SK-N-SH (cell line): ENCODE measurements around the gene CDC42BPG. TPM values are rescaled to one million over a fixed set of nuclear protein-coding genes. Genes with fewer than 3 reads are reported as not detected.

Experiments used
- CTCF ChIA-PET: fragments of 300-600, 350-600 bp; formaldehyde crosslinking; extraction: SDS; loops from one replicate; lab custom pipeline; 2021; lab: Yijun Ruan, JAX
- POLR2A ChIA-PET: fragments of 350-600 bp; sonication (Branson Sonifier 250); formaldehyde crosslinking; extraction: SDS; loops from one replicate; lab custom pipeline; 2020; ENCODE audit warnings: antibody characterized with exemption, inconsistent platforms; lab: Yijun Ruan, JAX
- DNase-seq: peaks from one replicate; pipeline ENCODE4 v3.0.0; 2012
- H2AFZ ChIP-seq: fragments of 200-600 bp; sonication (generic); 2 replicates; pipeline ENCODE4 v1.8.1; 2016; ENCODE audit warnings: antibody characterized with exemption, mild to moderate bottlenecking, low read depth
- H3F3A ChIP-seq: fragments of 200-600 bp; sonication (generic); replicated peaks from 2 replicates; pipeline ENCODE3; 2016; ENCODE audit warnings: antibody characterized with exemption, mild to moderate bottlenecking; ENCODE audit not compliant: insufficient read depth
- H3K27ac ChIP-seq, 2 experiments: fragments of 200-500 bp in 1 of 2; fragments of 200-600 bp in 1 of 2; sonication (Bioruptor generic) in 1 of 2; sonication (generic), shearing (Covaris generic) in 1 of 2; 2 replicates each; pipeline versions ENCODE4 v1.5.1 to v1.6.1; 2014 to 2016; ENCODE audit warnings: low read depth in 2 of 2, inconsistent platforms in 1 of 2, low read length in 1 of 2, mild to moderate bottlenecking in 1 of 2, mixed read lengths in 1 of 2
- H3K27me3 ChIP-seq: fragments of 200-600 bp; sonication (generic), shearing (Covaris generic); 2 replicates; pipeline ENCODE4 v1.6.1; 2016; ENCODE audit warnings: mixed run types; ENCODE audit not compliant: insufficient read depth
- H3K36me3 ChIP-seq, 2 experiments: fragments of 200-500 bp in 1 of 2; fragments of 200-600 bp in 1 of 2; sonication (Bioruptor generic) in 1 of 2; sonication (generic) in 1 of 2; replicated peaks in 1 of 2; 2 replicates each; pipeline versions ENCODE3 to v1.5.1; 2014 to 2016; ENCODE audit warnings: low read length in 1 of 2, mild to moderate bottlenecking in 1 of 2; ENCODE audit not compliant: insufficient read depth in 2 of 2, control insufficient read depth in 1 of 2
- H3K4me1 ChIP-seq, 2 experiments: fragments of 200-500 bp in 1 of 2; fragments of 200-600 bp in 1 of 2; sonication (Bioruptor generic) in 1 of 2; sonication (generic), shearing (Covaris generic) in 1 of 2; 2 replicates each; pipeline versions ENCODE4 v1.5.1 to v1.6.1; 2014 to 2016; ENCODE audit warnings: low read depth in 1 of 2, low read length in 1 of 2, mixed run types in 1 of 2; ENCODE audit not compliant: insufficient read depth in 2 of 2, control insufficient read depth in 1 of 2
- H3K4me2 ChIP-seq: fragments of 200-600 bp; sonication (generic), shearing (Covaris generic); 2 replicates; pipeline ENCODE4 v1.6.1; 2017; ENCODE audit warnings: mixed run types
- H3K4me3 ChIP-seq, 2 experiments: fragments of 200-500 bp in 1 of 2; fragments of 200-600 bp in 1 of 2; sonication (Bioruptor generic) in 1 of 2; sonication (generic), shearing (Covaris generic) in 1 of 2; 2 replicates each; pipeline versions ENCODE4 v1.5.1 to v1.8.1; 2014 to 2016; ENCODE audit warnings: low read depth in 2 of 2, inconsistent platforms in 1 of 2, low read length in 1 of 2, mild to moderate bottlenecking in 1 of 2, mixed read lengths in 1 of 2, moderate library complexity in 1 of 2
- H3K79me2 ChIP-seq: fragments of 200-600 bp; sonication (generic); 2 replicates; pipeline ENCODE4 v1.8.1; 2017; ENCODE audit warnings: mild to moderate bottlenecking; ENCODE audit not compliant: insufficient read depth
- H3K9ac ChIP-seq: fragments of 200-600 bp; sonication (generic); 2 replicates; pipeline ENCODE4 v1.6.1; 2017; ENCODE audit warnings: mixed run types
- H3K9me2 ChIP-seq: fragments of 200-600 bp; sonication (generic); 2 replicates; pipeline ENCODE4 v1.6.1; 2017; ENCODE audit warnings: mixed run types
- H3K9me3 ChIP-seq: fragments of 200-600 bp; sonication (generic); 2 replicates; pipeline ENCODE4 v1.6.1; 2017; ENCODE audit warnings: mixed run types, mild to moderate bottlenecking, moderate library complexity
- H4K20me1 ChIP-seq: fragments of 200-600 bp; sonication (generic); 2 replicates; pipeline ENCODE4 v1.6.1; 2017; ENCODE audit warnings: mild to moderate bottlenecking, mixed run types; ENCODE audit not compliant: insufficient read depth
- CHD2 ChIP-seq: fragments of 150-350 bp; IDR thresholded peaks from 2 replicates; pipeline ENCODE4 v1.6.1; 2018; ENCODE audit warnings: low read length; ENCODE audit not compliant: partially characterized antibody
- CTCF ChIP-seq: fragments of 200-600 bp; sonication (generic); IDR thresholded peaks from 2 replicates; pipeline ENCODE4 v1.6.1; 2017; ENCODE audit warnings: antibody characterized with exemption, mild to moderate bottlenecking, moderate library complexity
- ELF1 ChIP-seq: IDR thresholded peaks from 2 replicates; pipeline ENCODE4 v1.4.0; 2012
- EP300 ChIP-seq, 2 experiments: IDR thresholded peaks; 2 replicates each; pipeline versions ENCODE4 v1.4.0 to v1.6.1; 2012; ENCODE audit warnings: borderline replicate concordance in 1 of 2, low read depth in 1 of 2, low read length in 1 of 2
- FOSL2 ChIP-seq: IDR thresholded peaks from 2 replicates; pipeline ENCODE4 v1.4.0; 2012; ENCODE audit warnings: low read depth, mild to moderate bottlenecking, moderate library complexity, borderline replicate concordance
- FOXJ3 ChIP-seq: sonication (generic); formaldehyde crosslinking; IDR thresholded peaks from 2 replicates; pipeline ENCODE4 v1.5.1; 2020; ENCODE audit warnings: mild to moderate bottlenecking, missing genetic modification reagents
- FOXM1 ChIP-seq: IDR thresholded peaks from 2 replicates; pipeline ENCODE4 v1.4.0; 2012; ENCODE audit warnings: low read depth, mild to moderate bottlenecking
- IRF3 ChIP-seq: fragments of 150-350 bp; IDR thresholded peaks from 2 replicates; pipeline ENCODE4 v1.6.1; 2016; ENCODE audit warnings: mild to moderate bottlenecking, low read depth, low read length
- JUND ChIP-seq: IDR thresholded peaks from 2 replicates; pipeline ENCODE4 v1.4.0; 2012
- MEF2A ChIP-seq: IDR thresholded peaks from 2 replicates; pipeline ENCODE4 v1.4.0; 2012; ENCODE audit warnings: low read depth, borderline replicate concordance
- MXI1 ChIP-seq: IDR thresholded peaks from 2 replicates; pipeline ENCODE4 v1.6.1; 2012; ENCODE audit warnings: mild to moderate bottlenecking, low read depth, low read length, improper control_type of control experiment
- NFIC ChIP-seq: IDR thresholded peaks from 2 replicates; pipeline ENCODE4 v1.4.0; 2012; ENCODE audit warnings: borderline replicate concordance
- PBX3 ChIP-seq: IDR thresholded peaks from 2 replicates; pipeline ENCODE4; 2012
- POLR2AphosphoS5 ChIP-seq: IDR thresholded peaks from 2 replicates; pipeline ENCODE4 v1.6.1; 2012; ENCODE audit warnings: low read depth, low read length
- RAD21 ChIP-seq: IDR thresholded peaks from 2 replicates; pipeline ENCODE4 v1.6.1; 2012; ENCODE audit warnings: mild to moderate bottlenecking, low read length
- RCOR1 ChIP-seq: fragments of 150-350 bp; IDR thresholded peaks from 2 replicates; pipeline ENCODE4 v1.6.1; 2017; ENCODE audit warnings: antibody characterized with exemption, low read length
- RFX5 ChIP-seq: IDR thresholded peaks from 2 replicates; pipeline ENCODE4 v1.6.1; 2012; ENCODE audit warnings: mild to moderate bottlenecking, improper control_type of control experiment, low read length
- RXRA ChIP-seq: IDR thresholded peaks from 2 replicates; pipeline ENCODE4 v1.4.0; 2012; ENCODE audit warnings: low read depth, mild to moderate bottlenecking, borderline replicate concordance
- SMC3 ChIP-seq: IDR thresholded peaks from 2 replicates; pipeline ENCODE4 v1.6.1; 2012; ENCODE audit warnings: low read depth, low read length, improper control_type of control experiment
- TAF1 ChIP-seq: IDR thresholded peaks from 2 replicates; pipeline ENCODE4 v1.6.1; 2012; ENCODE audit warnings: low read depth, mild to moderate bottlenecking, low read length, moderate library complexity, borderline replicate concordance
- TCF12 ChIP-seq: IDR thresholded peaks from 2 replicates; pipeline ENCODE4 v1.4.0; 2012
- ZBTB33 ChIP-seq: IDR thresholded peaks from 2 replicates; pipeline ENCODE4 v1.4.0; 2012; ENCODE audit warnings: low read depth, borderline replicate concordance
- WGBS: methylation state at CpG from one replicate; pipeline ENCODE4 v1.1.6; 2017; ENCODE audit warnings: low lambda C conversion rate; 5-methylcytosine and 5-hydroxymethylcytosine counted together
- polyA plus RNA-seq, 3 experiments: library from polyadenylated mRNA; depleted of rRNA; stranded (reverse); fragments of >200 nt; gene quantifications; 2 replicates each; pipeline ENCODE4 v1.2.3, GENCODE V29; 2012

Gene CDC42BPG
- polyA plus RNA-seq, 1 of the 3 experiments (the other 2 are of a cell fraction) = 0.33 TPM

GRCh38 chr11:64833509-64833908 lies 10.9 kb downstream of the CDC42BPG start:
- H3K4me3 ChIP-seq = no peak overlapping the region
- TF ChIP-seq RAD21 (no peak), PBX3 (no peak), TCF12 (no peak), RFX5 (no peak), SMC3 (no peak), ZBTB33 (no peak), MXI1 (no peak), EP300 (IDR thresholded peaks at IDR 0.05; ENCODE audit: borderline replicate concordance in 1 of 2, low read depth in 1 of 2, low read length in 1 of 2) (no peak)
- no peak for DNase-seq
- peaks cover 0 to 5% of the 10 kb centered on the region in 2 experiments; a peak in 1 of 4 replicates for H3K4me1 ChIP-seq
- no peaks in the 10 kb centered on the region for H3K27me3 ChIP-seq
- no peak overlapping the region for H3K9ac ChIP-seq
- no peaks in the 10 kb centered on the region for H3F3A ChIP-seq
- no peak overlapping the region for H3K4me2 ChIP-seq
- ChIA-PET CTCF (interaction anchor here (1.5 to 3.9 kb wide), 3 partner anchors 11 to 285 kb away, joined by 3 to 21 read pairs (median 12); partner anchors contain the start of gene CDC42BPG), POLR2A (interaction anchor here (0.6 kb wide), 1 partner anchor 181 kb away, joined by 3 read pairs; no protein-coding TSS in a partner anchor)
- no peaks in the 10 kb centered on the region for H3K36me3 ChIP-seq
- H4K20me1 ChIP-seq = no peaks in the 10 kb centered on the region
- no peaks in the 10 kb centered on the region for H3K79me2 ChIP-seq
- no peak overlapping the region for H2AFZ ChIP-seq
- no CpG with 5 or more reads among the region's 10 CpGs for WGBS
- no peaks in the 10 kb centered on the region for H3K9me2 ChIP-seq
- H3K27ac ChIP-seq = no peak overlapping the region
- no peaks in the 10 kb centered on the region for H3K9me3 ChIP-seq

- H3K9me3 ChIP-seq = no peaks in the 10 kb centered on the region
- ChIA-PET POLR2A (no interaction called here), CTCF (no interaction called here)
- H3K4me3 ChIP-seq = no peak overlapping the region
- no peak overlapping the region for H3K27ac ChIP-seq
- H3K27me3 ChIP-seq = no peaks in the 10 kb centered on the region
- H3K9me2 ChIP-seq = no peaks in the 10 kb centered on the region
- no peaks in the 10 kb centered on the region for H4K20me1 ChIP-seq
- H3K79me2 ChIP-seq = no peaks in the 10 kb centered on the region
- WGBS = 60% methylated on average over 2 of the region's 12 CpGs
- H3K4me2 ChIP-seq = no peak overlapping the region
- no peak overlapping the region for H3K9ac ChIP-seq
- no peak overlapping the region for H2AFZ ChIP-seq
- H3F3A ChIP-seq = no peaks in the 10 kb centered on the region
- DNase-seq = no peak
- no peak for TF ChIP-seq POLR2AphosphoS5
- TF ChIP-seq SMC3 = no peak
- no peak for TF ChIP-seq FOXJ3 (CRISPR knock-in tag)
- TF ChIP-seq NFIC = no peak
- no peak for TF ChIP-seq RCOR1
- TF ChIP-seq MEF2A = no peak
- TF ChIP-seq RFX5 = no peak
- no peak for TF ChIP-seq JUND
- no peak for TF ChIP-seq TCF12
- TF ChIP-seq CTCF = no peak
- TF ChIP-seq CHD2 = no peak
- TF ChIP-seq FOSL2 = no peak
- no peak for TF ChIP-seq PBX3
- no peak for TF ChIP-seq RXRA
- TF ChIP-seq TAF1 = no peak
- no peak for TF ChIP-seq FOXM1
- TF ChIP-seq IRF3 = no peak
- TF ChIP-seq ELF1 = no peak
- peaks cover 0 to 5% of the 10 kb centered on the region in 2 experiments; a peak in 1 of 4 replicates for H3K4me1 ChIP-seq
- H3K36me3 ChIP-seq = no peaks in the 10 kb centered on the region
These were observed 11.3 kb downstream of the CDC42BPG start for GRCh38 chr11:64833198-64833502.
